Amniotic stem cell (primary cell): ENCODE data around the gene CREBRF.
A peak's percentile ranks its signal among the peaks of the same experiment; 100 is the strongest.
"Not testable (repeated sequence)": the region's sequence is repeated elsewhere in the genome, so short reads cannot be mapped to it uniquely, and the experiment has no call there.

Experiments
- DNase-seq: peaks from one replicate; lab custom pipeline; 2025; lab: John Stamatoyannopoulos, UW

CREBRF gene

DNA sequence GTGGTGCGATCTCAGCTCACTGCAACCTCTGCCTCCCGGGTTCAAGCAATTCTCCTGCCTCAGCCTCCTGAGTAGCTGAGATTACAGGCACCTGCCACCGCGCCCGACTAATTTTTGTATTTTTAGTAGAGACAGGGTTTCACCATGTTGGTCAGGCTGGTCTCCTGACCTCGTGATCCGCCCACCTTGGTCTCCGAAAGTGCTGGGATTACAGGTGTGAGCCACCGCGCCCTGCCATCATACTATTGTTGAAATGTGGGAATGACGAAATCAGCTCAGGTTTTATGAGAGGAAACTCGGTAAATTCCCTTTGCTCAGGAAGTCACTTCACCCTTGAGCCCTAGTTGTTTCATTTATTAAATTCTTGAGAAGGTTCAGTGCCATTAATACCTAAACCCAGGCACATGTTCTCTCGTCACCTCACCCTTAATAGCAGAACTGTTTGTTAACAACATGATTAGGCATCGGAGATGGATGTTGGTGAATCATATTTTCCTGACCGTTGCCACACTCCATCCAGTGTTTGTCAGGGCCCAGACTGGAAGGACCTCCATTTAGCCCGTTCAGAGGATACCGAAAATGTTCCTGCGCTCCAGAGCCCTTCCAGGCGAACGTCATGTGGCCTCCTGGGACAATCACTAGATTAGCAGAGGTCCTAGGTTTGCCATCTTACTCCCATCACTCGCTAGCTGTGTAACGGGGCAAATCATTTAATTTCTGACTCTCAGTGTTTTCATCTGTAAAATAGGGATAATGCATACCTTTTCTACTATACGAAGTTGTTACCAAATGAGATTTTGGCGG, 20.0 kb upstream of the CREBRF start:
- DNase-seq = no peak

DNA sequence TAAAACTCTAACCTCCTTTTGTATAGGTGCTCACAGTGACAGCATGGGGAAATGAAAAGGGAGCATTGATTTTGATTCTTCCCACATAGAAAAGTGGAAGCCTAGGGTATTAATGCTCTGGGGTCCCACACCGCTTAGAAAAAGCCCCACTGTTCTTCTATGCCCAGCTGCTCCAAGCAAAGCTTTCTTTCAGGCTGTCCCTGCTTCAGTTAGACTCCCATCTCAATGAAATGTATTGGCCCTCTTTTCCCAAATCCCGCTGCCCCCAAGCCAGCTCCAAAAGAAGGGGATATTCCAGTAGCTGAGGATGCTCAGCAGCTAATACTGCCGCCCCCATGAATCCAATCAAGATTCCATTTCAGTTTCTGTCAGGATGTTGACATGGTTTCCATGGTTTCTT, 17.0 kb upstream of the CREBRF start:
- no peak for DNase-seq

DNA sequence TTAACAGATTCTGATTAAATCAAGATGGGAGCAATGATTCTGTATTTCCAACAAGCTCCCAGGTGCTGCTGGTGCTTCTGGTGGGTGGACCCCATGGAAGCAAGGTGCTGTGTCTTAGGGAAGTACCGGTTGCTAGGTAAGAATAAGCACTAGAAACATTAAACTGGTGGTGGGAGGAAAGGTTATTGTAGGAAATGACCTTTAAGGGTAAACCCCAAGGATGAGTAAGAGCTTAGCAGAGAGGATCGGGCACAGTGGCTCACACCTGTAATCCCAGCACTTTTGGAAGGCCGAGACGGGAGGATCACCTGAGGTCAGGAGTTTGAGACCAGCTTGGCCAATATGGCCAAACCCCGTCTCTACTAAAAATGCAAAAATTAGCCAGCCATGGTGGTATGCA, 16.2 kb upstream of the CREBRF start:
- DNase-seq = no peak

DNA sequence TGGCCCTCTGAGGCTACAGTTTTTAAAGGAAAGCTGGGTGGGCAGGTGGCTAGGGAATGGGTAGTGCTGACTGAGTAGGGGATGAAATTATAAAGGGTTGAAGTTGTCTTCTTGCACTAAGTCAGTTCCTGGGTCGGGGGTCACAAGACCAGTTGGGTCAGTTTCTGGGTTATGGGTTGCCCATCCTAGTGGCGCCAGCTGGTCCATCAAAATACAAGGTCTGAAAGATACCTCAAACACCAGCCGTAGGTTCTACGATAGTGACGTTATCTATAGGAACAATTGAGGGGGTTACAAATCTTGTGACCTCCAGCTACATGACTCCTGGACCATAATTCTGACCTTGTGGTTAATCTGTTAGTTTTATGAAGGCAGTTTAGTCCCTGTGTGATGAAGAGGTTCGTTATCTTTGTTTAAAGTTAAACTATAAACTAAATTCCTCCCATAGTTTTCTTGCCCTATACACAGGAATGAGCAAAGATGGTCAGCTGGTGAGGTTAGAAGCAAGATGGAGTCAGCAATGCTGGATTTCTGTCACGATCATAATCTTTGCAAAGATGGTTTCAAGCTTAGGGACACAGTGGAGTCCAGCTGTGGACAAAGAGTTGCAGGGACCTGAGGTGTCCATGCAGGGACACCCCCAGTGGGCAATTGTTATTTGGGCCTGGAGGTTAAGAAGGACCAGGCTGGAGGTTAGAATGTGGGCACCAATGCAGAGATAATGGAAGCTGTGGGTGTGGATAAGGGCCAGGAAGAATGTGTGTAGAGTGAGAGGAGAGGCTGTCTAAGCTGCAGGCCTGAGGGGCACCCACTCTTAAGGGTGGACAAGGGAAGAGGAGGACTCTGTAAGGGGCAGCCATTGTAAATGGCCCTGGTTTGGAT, 14.0 kb upstream of the CREBRF start:
- DNase-seq = no peak

DNA sequence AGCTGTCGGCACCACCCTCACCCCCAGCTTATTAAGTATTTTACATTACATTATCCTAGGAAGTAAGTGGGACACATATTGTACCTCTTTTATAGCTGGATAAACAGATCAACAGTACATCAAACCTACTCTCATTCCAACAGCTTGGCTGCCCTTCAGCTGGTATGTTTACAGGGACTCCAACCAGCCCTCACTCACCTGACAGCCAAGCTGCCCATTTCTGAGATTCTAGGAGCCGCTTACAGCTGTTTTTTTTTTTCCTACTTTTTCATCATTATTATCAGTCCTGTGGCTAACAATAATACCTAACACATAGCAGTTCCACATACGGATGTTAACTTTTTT, 13.4 kb upstream of the CREBRF start:
- no peak for DNase-seq

DNA sequence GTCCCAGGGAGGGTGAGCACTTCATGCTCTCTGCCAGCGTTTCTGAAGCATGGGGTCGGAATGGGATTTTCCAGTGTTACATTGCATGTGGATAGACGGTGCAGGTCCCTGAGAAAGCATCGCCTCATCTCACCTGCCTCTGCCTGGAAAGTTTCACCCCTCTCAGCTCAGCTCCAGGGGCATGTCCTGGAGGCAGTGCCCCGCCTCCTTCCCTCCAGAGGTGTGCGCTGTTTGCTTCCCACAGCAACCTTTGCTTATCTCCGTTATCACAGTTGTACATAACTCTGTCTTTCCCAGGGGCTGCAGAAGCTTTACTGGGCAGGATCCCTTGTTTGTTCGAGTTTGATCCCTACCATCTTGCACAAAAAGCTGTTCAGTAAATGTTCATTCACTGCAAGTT, 10.7 kb upstream of the CREBRF start:
- no peak for DNase-seq

DNA sequence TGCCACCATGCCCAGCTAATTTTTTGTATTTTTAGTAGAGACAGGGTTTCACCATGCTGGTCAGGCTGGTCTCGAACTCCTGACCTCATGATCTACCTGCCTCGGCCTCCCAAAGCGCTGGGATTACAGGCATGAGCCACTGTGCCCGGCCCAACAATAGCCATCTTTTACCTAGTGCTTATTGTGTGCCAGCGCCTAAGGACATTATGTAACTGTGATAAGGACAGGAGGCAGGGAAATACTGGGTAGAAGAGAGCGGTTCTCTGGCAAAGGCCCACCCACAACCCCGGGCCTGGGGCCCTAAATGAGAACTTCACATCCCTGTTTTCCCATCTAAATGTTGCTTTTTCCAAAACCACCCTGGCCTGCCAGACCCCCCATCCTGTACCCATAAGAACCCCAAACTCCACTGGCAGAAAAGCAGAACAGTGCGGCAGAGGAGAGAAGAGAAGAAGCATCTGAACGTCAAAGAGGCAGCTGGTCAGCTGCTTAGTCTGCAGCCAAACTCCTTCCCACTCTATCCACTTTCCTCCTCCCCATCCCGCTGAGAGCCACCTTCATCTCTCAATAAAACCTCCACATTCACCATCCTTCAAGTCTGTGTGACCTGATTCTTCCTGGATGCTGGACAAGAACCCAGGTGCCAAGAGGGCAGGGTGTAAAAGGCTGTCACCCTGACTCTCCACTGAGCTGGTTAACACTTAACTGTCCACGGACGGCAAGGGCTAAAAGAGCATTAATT, 8.9 kb upstream of the CREBRF start:
- not testable (repeated sequence) for DNase-seq

DNA sequence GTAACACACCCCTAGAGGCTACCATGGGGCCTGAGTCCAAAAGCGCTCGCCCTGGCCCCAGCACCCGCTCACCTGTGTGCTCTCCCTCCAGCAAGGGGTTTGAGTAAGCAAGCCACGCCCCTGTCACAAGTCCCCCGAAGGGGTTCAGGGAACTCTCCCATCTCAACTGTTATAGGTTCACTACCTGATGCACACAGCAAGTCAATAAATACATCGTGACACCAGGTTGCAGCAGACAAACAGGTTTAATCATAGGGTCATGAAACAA, 8.4 kb upstream of the CREBRF start:
- no peak for DNase-seq

DNA sequence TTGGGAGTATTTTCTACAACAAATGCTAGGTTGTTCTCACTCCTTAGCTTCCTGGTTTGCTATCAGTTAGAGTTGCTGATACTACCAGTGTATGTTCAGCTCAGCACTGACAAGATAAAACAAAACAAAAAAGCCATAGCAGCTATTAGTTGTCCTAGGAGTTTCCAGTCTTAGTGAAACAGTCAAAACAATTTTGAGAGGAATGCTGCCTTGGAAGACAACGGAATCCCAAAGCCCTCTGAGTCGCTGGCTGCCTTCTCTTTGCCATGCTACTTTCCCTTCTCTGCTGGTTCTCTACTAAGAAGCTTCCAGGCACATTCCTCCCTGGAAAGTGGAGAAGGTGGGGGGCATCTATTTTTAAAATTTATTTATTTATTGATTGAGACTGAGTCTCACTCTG, 5.4 kb upstream of the CREBRF start:
- DNase-seq = no peak

DNA sequence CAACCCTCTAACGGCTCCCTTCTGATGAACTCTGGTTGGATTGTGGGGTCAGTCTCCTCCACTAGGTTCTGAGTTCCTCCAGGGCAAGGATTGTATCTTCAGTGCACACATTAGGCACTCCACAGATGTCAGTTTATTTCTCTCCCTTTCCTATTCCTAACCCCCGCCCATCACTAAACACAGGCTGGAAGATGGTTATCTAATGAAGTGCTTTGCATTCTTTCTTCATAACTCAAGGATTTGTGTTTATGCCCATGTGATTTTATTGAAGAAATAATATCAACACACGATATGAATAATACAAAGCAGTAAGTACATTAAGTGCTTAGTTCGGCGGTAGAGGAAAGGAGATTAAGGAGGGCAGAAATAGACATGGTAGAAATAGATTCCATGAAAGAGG, 4.4 kb upstream of the CREBRF start:
- DNase-seq = no peak

DNA sequence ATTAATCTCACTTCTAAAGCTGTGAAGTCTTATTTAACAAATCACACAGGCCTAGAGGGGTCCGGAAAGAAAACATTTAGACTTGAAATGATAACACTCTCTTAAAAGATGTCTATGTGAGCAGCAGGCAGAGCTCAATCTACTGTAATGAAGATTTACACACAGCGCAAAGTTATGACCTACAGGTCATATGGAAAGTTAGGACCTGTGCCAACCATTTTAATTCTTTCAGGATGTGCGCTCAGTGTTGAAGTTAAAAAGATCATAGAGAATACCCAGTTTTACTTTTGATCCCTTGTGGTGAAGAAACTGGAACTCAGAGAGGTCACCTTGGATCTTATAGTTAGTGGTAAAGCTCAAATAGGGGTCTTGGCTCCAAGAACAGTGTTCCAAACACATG, 3.1 kb upstream of the CREBRF start:
- no peak for DNase-seq

DNA sequence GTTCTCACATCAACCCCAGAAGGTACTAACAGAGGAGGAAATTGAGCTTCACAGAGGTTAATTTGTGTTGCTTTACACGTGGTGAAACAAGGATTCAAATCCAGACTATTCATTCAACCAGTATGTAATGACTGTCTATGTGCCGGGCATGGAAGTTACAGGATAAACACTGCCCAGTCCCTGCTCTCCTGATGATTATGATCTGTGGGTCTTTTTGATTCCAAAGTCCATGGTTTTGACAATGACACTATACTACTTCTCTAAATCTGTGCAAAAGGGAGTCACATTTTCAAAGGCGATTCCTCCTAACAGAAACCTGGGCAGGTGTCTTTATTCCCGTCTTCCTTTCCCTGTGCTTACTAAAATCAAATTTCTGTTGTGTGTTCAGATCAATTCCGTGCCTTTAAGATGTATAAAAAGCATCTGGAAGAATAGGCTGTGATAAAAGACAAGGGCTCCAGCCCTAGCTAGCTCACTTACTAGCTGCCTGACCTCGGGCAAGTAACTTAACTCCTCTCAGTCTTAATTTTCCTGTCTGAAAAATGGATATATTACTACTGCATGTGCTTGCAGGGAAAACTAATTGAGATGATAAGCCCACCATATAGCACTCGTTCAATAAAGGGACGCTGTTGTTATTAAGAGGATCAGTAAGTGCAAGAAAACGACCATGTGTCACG, 970 bp upstream of the CREBRF start:
- DNase-seq = no peak

DNA sequence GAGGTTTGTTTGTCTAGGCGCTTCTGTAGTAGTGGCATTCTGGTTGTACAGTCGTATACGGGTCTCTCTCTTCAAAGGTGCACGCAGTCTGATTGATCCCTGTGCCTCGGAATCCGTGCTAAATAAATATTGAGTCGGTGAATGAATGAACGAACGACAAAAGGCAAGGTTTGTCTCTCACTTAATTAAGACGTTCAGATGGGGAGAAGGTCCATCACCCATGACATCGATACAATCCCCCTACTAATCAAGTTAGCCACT, 500 bp upstream of the CREBRF start:
- no peak for DNase-seq

DNA sequence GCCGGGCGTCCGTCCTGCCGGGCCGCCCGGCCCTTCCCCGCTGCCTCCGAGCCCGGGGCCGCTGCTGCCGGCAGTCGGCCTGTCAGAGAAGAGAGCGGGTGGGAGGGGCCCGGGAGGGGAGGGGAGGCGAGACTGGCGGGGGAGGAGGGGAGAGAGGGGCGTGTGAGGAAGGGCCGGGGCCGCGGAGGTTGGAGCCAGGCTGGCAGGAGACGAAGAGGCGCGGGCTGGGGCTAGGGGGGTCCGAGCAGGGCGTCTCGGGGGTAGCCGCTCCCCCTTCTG, 570 bp downstream of the CREBRF start:
- peak; percentile 66 for DNase-seq

DNA sequence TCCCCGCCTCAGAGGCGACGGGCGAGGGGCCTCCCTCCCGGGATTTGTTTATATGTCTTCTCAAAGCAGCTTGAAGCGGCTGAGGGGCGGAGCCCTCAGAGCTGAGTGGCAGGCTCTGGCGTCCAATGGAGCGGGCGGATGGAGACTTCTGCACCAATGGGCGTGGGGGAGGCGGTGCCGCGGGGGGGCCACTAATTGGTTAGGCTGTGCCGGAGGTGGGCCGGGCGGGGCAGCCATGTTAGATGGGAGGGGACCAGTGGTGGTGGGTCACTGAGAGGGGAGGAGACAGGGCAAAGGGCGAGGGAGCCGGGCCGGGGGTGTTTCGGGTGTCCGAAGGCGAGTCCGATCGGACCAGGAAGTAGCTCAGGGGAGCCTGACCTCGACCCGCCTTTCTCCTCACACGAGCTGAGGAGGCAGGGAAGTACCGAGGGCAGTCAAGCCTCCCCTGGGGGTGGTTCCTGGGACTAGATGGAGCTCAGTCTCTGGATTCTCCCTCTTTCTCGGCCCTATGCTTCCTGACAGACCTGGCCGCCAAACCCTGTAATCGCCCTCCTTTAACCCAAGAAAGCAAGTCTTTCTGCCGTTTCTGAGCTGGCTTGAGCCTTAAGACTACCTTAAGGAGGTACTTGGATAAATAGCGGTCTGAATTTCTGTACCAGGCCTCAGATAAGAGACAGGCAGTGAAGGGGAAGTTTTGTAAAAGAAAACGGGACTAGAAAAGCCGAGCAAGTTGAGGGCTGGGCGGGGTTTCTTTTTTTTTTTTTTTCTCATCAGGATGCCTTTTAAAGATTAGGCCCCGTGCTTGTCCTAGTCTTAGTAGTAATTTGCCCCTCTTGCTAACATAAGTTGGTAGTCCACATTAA, 1.1 kb downstream of the CREBRF start:
- peak; percentile 93 for DNase-seq

DNA sequence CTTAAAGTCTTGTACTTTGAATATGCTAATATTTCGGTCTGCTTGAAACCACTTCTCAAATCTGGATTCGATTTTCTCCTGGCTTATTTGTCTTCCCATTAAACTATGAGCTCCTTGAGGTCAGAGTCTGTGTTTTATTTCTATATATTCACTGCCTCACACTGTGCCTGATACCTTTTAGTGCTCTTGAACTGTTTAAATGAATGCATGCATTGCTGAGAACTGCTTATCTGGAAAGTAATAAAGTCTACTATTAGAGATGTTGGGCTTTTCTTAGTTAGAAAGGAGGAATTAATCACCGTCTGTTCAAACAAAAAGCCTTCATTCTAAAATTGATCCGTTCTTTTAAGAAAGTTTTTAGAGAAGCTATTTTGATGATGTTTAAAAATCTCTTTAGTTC, 6.0 kb downstream of the CREBRF start:
- no peak for DNase-seq

DNA sequence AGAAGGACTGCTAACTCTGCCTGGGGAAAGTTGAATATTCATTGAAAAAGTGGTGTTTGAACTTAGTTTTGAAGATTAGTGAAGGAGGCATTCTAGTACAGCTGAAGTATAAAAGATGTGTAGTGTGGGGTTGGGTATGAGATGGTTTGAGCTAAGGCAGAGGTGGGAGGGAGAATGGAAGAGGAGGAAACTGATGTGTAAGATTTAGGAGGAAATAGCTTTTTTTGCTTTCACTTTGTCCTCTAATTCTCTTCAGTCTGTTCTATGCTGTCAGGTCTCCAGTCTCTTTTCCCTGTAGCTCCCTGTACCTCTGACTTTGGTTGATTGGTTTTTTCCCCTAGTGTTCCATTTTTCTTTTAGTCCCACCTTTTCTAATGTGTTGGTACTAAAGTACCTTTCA, 9.0 kb downstream of the CREBRF start:
- no peak for DNase-seq

DNA sequence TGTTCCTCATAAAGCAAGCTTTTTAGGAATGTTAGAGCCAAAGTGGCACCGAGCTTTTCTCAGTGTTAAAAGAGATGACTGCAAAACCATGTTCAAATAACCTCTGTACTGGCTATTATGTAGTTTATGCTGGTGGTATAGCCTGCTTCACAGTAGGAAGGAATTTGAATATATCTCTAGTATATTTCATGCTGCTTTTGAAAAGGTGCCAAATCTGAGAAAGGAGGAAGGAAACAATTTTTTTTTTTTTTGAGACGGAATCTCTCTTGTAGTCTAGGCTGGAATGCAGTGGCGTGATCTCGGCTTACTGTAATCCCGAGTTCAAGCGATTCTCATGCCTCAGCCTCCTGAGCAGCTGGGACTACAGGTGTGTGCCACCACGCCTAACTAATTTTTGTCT, 13.5 kb downstream of the CREBRF start:
- DNase-seq = no peak

DNA sequence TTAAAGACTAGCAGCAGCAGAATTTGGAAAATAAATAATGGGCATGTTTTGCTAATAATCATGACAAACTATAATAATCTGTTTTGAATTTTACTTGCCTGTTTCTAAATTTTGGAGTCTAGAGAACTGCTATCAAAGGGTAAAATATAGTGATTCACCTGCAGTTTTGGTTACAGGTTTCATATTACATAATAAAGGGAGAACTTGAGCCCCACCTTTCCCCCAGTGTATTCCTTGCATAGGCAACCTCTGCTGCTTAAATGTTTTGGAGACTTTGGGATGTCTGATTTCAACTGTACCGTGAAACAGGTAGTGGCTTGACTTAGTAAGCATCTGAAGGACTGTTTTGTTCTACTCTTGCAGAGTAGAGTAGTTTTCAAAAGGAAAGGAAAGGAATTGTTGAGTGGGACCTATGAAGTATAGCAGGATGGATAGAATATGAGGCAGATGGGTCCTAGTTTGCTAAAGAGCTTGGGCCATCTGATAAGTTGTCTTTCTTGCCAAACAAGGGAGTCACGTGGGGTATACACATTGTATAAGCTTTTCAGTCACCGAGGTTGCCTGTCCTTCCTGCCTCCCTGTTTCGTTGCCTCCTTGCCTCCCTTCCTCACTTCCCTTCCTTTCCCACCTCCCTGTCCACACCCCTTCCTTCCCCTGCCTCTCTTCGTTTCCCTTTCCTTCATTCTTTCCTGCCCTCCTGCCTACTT, 19.1 kb downstream of the CREBRF start:
- DNase-seq = no peak

DNA sequence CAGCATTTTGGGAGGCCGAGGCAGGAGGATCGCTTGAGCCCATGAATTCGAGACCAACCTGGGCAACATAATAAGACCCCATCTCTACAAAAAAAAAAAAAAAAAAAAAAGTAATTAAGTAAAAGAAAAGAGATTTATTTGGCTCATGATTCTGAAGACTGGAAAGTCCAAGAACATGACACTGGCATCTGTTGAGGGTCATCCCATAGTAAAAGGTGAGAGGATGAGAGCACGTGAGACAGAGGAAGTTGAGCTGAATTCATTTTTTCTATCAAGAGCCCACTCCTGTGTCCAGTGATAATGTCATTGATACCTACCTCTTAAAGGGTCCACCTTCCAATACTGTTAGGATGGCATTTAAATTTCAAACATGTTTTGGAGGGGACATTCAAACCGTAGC, 19.8 kb downstream of the CREBRF start:
- no peak for DNase-seq

DNA sequence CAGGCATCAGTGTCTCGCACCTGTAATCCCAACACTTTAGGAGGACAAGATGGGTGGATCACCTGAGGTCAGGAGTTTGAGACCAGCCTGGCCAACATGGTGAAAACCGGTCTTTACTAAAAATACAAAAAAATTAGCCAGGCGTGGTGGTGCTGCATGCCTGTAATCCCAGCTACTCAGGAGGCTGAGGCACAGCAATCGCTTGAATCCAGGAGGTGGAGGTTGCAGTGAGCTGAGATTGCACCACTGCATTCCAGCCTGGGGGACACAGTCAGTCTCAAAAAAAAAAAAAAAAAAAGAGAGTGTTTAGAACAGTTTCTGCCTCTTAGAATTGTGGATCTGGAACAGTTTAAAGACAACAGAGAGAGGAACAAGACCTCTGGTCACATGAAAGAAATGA, 20.3 kb downstream of the CREBRF start:
- not testable (repeated sequence) for DNase-seq
